Measurements from ENCODE around the gene NUPR2.
"Not testable (repeated sequence)": the region's sequence is repeated elsewhere in the genome, so short reads cannot be mapped to it uniquely, and the experiment has no call there.

NUPR2 gene, protein sequence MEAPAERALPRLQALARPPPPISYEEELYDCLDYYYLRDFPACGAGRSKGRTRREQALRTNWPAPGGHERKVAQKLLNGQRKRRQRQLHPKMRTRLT

GRCh38 chr7:56115852-56116538 lies at the start of gene NUPR2:
TSS of gene NUPR2 (minus strand) at chr7:56116417. CDS start at chr7:56116314, 103 bp downstream.
- no peak for TF ChIP-seq CTCF (IDR thresholded peaks at IDR 0.05; ENCODE audit: low read depth, low read length)
- no peak for DNase-seq (ENCODE audit: low read depth in 2 of 2)
- H3K4me3 ChIP-seq (replicated peaks in 1 of 2; ENCODE audit: low read depth in 2 of 2, low read length in 2 of 2), result no peak within 1 kb of the TSS

DNA sequence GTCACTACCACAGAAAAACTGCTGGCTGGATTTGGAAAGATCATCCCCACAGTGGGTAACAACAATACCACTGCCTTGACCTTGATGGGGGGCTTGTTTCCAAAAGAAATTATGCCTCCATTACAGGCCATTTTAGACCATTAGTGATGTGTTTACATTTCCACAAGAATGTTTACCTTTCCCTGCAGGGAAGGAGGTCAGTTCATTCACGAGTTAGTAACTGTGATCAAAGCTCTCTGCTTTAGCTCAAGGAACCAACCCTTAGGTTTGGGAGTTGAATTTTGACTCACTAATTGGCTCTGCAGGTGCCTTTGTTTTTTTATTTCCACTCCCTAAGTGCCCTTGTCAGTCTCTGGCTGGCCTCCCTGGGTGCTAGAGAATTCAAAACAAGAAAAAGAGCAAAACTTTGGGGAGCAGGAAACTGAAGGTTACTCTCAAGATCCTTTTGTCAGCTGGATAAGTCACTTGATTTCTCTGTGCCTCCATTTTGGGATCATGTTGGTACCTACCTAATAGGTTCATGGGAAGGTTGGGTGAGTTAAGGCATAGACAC lies 41.1 kb upstream of the NUPR2 start:
- H3K4me3 ChIP-seq (replicated peaks in 1 of 2; ENCODE audit: low read depth in 2 of 2, low read length in 2 of 2), result no peak overlapping the region
- no peak for TF ChIP-seq CTCF (IDR thresholded peaks at IDR 0.05; ENCODE audit: low read depth, low read length)

GRCh38 chr7:56131062-56131461 lies 14.8 kb upstream of the NUPR2 start:
- not testable (repeated sequence) for DNase-seq (ENCODE audit: low read depth in 2 of 2); H3K4me3 ChIP-seq (replicated peaks in 1 of 2; ENCODE audit: low read depth in 2 of 2, low read length in 2 of 2)

More for the DNA sequence above, 41.1 kb upstream of the NUPR2 start:
- DNase-seq (ENCODE audit: low read depth in 2 of 2), result no peak

DNA sequence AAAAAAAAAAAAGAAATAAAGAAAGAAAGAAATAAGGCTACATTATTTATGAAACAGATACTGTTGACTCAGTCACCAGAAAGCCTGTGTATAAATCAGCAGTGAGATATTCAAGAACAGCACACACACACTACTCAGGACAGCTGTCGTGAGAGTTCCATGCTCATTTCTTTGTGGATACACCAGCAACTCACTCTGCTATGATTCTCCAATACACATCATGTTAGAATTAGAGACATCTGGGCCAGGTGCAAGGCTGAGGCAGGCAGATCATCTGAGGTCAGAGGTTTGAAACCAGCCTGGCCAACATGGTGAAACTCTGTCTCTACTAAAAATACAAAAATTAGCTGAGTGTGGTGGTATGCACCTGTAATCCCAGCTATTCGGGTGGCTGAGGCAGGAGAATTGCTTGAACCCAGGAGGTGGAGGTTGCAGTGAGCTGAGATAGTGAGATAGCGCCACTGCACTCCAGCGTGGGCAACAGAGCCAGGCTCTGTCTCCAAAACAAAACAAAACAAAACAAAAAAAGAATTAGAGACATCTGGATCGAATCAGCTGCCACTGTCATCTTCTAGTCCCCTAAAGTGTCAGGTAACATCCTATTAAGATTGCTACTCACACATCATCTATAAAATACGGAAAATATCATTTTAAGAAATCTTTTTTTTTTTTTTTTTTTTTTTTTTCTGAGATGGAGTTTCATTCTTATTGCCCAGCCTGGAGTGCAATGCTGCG lies 11.2 kb upstream of the NUPR2 start:
- DNase-seq (ENCODE audit: low read depth in 2 of 2), result no peak
- no peak overlapping the region for H3K4me3 ChIP-seq (replicated peaks in 1 of 2; ENCODE audit: low read depth in 2 of 2, low read length in 2 of 2)
- no peak for TF ChIP-seq CTCF (IDR thresholded peaks at IDR 0.05; ENCODE audit: low read depth, low read length)

GRCh38 chr7:56125831-56126230 lies 9.6 kb upstream of the NUPR2 start:
- no peak overlapping the region for H3K4me3 ChIP-seq (replicated peaks in 1 of 2; ENCODE audit: low read depth in 2 of 2, low read length in 2 of 2)
- DNase-seq (ENCODE audit: low read depth in 2 of 2), result no peak
- TF ChIP-seq CTCF (IDR thresholded peaks at IDR 0.05; ENCODE audit: low read depth, low read length), result no peak

GRCh38 chr7:56124981-56125380 lies 8.8 kb upstream of the NUPR2 start:
- H3K4me3 ChIP-seq (replicated peaks in 1 of 2; ENCODE audit: low read depth in 2 of 2, low read length in 2 of 2), result no peak overlapping the region
- no peak for TF ChIP-seq CTCF (IDR thresholded peaks at IDR 0.05; ENCODE audit: low read depth, low read length)
- no peak for DNase-seq (ENCODE audit: low read depth in 2 of 2)

DNA sequence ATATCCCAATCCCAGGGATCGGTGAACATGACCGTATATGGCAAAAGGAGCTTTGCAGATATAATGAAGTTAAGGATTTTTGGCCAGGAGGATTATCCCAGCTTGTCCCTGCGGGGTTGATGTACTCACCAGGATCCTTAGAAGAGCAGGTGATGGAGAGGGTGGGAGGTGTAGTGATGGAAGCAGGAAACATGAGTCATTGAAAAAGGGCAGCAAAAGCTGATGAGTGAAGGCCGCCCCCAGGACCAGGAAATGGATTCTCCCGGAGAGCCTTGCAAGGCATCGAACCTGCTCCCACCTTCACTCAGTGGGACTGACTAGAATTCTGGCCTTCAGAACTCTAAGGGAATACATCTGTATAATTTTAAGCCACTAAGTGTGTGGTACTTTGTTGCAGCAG lies 5.2 kb upstream of the NUPR2 start:
- no peak for DNase-seq (ENCODE audit: low read depth in 2 of 2)
- no peak for TF ChIP-seq CTCF (IDR thresholded peaks at IDR 0.05; ENCODE audit: low read depth, low read length)

GRCh38 chr7:56112244-56112643 lies 4.0 kb downstream of the NUPR2 start:
- H3K4me3 ChIP-seq (replicated peaks in 1 of 2; ENCODE audit: low read depth in 2 of 2, low read length in 2 of 2); DNase-seq (ENCODE audit: low read depth in 2 of 2): not testable (repeated sequence)

More for the DNA sequence above, 5.2 kb upstream of the NUPR2 start:
- H3K4me3 ChIP-seq (replicated peaks in 1 of 2; ENCODE audit: low read depth in 2 of 2, low read length in 2 of 2), result no peak overlapping the region
